ENCODE data around the gene FBLN1.

GRCh38 chr22:45454275-45454674, 48.4 kb upstream of the FBLN1 start:
- TF ChIP-seq HOXA7 (CRISPR knock-in tag; IDR thresholded peaks at IDR 0.05; ENCODE audit: borderline replicate concordance) = no peak
- TF ChIP-seq TSHZ1 (tag by site-specific recombination; IDR thresholded peaks at IDR 0.05; ENCODE audit: borderline replicate concordance) = no peak
- TF ChIP-seq ATF2 (tag by site-specific recombination; IDR thresholded peaks at IDR 0.05; ENCODE audit: low read depth) = no peak

All from HEK293 (cell line).